ENCODE measurements around the gene PTGFR. TPM values are rescaled to one million over a fixed set of nuclear protein-coding genes. Genes with fewer than 3 reads are reported as not detected.

PTGFR gene
- total RNA-seq, 3 donors from 2014 or later, result not detected

DNA sequence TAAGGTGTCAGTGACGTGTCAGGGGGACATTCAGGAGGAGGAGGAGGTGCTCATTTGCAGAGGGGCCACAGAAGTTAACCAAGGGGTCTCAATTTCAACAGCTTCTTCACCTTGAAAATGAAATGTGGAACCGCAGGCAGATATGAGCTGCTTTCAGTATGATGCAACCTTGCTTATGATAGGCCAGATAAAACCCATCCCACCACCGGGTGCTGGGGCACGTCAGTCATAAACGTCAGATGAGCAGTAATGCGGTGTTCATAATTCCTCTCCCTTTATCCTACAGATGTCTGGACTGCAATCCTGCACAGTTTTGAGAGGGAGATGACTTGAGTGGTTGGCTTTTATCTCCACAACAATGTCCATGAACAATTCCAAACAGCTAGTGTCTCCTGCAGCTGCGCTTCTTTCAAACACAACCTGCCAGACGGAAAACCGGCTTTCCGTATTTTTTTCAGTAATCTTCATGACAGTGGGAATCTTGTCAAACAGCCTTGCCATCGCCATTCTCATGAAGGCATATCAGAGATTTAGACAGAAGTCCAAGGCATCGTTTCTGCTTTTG, 1.7 kb downstream of the PTGFR start:
- ATAC-seq (no peak), DNase-seq (no peak)
- Mint-ChIP-seq H3K4me3 (no peak overlapping the region), H3K4me1 (ENCODE audit: low read depth) (peaks cover 3% of the 10 kb centered on the region), H3K9me3 (no peaks in the 10 kb centered on the region), H3K36me3 (ENCODE audit: insufficient read depth) (no peaks in the 10 kb centered on the region), H3K27me3 (ENCODE audit: low read depth) (peaks cover 33% of the 10 kb centered on the region)

DNA sequence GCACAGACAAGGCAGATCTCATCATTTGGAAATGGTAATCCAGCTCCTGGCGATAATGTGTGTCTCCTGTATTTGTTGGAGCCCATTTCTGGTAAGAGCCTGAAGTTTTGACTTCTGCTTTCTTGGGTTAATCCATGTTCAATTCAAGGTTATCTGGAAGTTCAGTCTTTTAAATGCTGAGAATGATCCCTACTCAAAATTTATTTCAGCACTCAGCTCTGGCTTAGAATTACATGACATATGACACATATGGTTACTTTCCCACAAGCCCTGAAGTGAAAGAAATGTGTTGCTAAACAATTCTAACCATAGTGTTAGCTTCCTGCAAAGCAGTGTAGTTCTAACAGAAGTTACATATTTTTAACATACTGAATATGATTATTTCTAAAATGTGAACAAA, 2.7 kb downstream of the PTGFR start:
- ATAC-seq (no peak), DNase-seq (no peak)
- H3K36me3 Mint-ChIP-seq (ENCODE audit: insufficient read depth), result no peaks in the 10 kb centered on the region
- H3K27me3 Mint-ChIP-seq (ENCODE audit: low read depth), result peaks cover 31% of the 10 kb centered on the region
- no peaks in the 10 kb centered on the region for H3K9me3 Mint-ChIP-seq
- no peak overlapping the region for H3K4me3 Mint-ChIP-seq
- peaks cover 3% of the 10 kb centered on the region for H3K4me1 Mint-ChIP-seq (ENCODE audit: low read depth)

- no peaks in the 10 kb centered on the region for H3K9me3 Mint-ChIP-seq
- H3K36me3 Mint-ChIP-seq (ENCODE audit: insufficient read depth), result no peaks in the 10 kb centered on the region
- DNase-seq (no peak), ATAC-seq (no peak)
- no peaks in the 10 kb centered on the region for H3K4me1 Mint-ChIP-seq (ENCODE audit: low read depth)
- no peak overlapping the region for H3K4me3 Mint-ChIP-seq
- H3K27me3 Mint-ChIP-seq (ENCODE audit: low read depth), result peaks cover 11% of the 10 kb centered on the region
These were observed 6.4 kb downstream of the PTGFR start for GRCh38 chr1:78497201-78497600.

DNA sequence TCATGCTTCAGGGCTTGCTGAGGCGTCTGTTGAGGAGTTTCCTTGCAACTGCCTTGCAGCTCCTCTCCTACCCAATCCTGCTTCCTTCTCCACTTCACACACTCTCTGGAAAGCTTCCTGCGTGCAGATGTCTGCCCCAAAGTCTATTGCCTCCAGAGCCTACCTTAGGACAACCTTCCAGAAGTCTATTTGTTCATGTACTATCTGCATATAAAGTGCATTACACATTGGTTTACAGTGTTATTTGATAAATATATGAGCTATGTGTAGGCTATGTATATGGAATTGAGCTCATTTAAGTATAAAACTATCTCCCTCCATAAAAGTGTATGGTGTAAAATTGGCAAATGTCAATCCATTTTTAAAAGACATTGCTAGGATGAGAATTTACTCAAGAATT, 9.8 kb downstream of the PTGFR start:
- ATAC-seq, result no peak
- H3K4me3 Mint-ChIP-seq, result no peak overlapping the region

DNA sequence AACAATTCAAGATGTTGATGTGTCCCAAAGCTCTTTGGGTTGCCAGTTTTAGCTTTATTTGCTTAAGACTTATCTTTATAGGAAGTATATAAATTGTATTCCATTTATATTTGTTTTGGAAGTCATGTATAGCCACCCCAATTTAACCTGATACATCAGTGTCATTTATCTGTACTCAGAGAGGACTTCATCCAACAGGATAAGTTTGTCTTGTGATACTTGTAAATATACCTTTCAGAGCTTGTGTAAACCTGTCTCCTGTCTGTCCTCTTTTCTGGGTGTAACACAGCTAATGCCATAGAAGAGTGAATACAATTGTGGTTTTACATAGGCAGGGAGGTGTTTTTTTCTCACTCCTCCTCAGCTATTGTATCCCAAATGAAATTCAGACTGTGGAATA, 10.4 kb downstream of the PTGFR start:
- Mint-ChIP-seq H3K9me3 (no peaks in the 10 kb centered on the region), H3K27me3 (ENCODE audit: low read depth) (peaks cover 7% of the 10 kb centered on the region), H3K4me3 (no peak overlapping the region), H3K36me3 (ENCODE audit: insufficient read depth) (no peaks in the 10 kb centered on the region), H3K4me1 (ENCODE audit: low read depth) (no peaks in the 10 kb centered on the region)
- ATAC-seq (no peak), DNase-seq (no peak)

More for the DNA sequence above, 9.8 kb downstream of the PTGFR start:
- Mint-ChIP-seq H3K4me1 (ENCODE audit: low read depth) (no peaks in the 10 kb centered on the region), H3K36me3 (ENCODE audit: insufficient read depth) (no peaks in the 10 kb centered on the region), H3K27me3 (ENCODE audit: low read depth) (peaks cover 7% of the 10 kb centered on the region), H3K9me3 (no peaks in the 10 kb centered on the region)
- DNase-seq, result no peak

DNA sequence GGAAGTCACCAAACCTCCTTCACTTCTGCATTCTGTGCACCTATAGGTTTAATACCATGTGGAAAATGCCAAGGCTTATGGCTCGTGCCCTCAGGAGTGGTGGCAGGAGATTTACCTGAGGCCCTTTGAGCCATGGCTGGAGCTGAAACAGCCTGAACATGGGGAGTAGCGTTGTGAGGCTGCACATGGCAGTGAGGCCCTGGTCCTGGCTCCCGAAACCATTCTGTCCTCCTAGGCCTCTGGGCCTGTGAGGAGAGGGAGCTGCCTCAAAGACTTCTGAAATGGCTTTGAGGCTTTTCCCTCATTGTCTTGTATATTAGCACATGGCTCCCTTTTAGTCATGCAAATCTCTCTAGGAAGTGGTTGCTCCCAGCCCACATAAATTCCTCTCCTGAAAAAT, 20.6 kb downstream of the PTGFR start:
- DNase-seq, result no peak
- Mint-ChIP-seq H3K9me3 (peaks cover 25% of the 10 kb centered on the region), H3K4me3 (no peak overlapping the region), H3K4me1 (ENCODE audit: low read depth) (no peaks in the 10 kb centered on the region), H3K36me3 (ENCODE audit: insufficient read depth) (no peaks in the 10 kb centered on the region), H3K27me3 (ENCODE audit: low read depth) (peaks cover 5% of the 10 kb centered on the region)
- ATAC-seq, result no peak

- DNase-seq (no peak), ATAC-seq (no peak)
- H3K36me3 Mint-ChIP-seq (ENCODE audit: insufficient read depth), result no peaks in the 10 kb centered on the region
- peaks cover 12% of the 10 kb centered on the region for H3K9me3 Mint-ChIP-seq
- no peaks in the 10 kb centered on the region for H3K4me1 Mint-ChIP-seq (ENCODE audit: low read depth)
- H3K27me3 Mint-ChIP-seq (ENCODE audit: low read depth), result no peaks in the 10 kb centered on the region
- no peak overlapping the region for H3K4me3 Mint-ChIP-seq
These were observed 25.9 kb downstream of the PTGFR start for GRCh38 chr1:78516716-78517115.

DNA sequence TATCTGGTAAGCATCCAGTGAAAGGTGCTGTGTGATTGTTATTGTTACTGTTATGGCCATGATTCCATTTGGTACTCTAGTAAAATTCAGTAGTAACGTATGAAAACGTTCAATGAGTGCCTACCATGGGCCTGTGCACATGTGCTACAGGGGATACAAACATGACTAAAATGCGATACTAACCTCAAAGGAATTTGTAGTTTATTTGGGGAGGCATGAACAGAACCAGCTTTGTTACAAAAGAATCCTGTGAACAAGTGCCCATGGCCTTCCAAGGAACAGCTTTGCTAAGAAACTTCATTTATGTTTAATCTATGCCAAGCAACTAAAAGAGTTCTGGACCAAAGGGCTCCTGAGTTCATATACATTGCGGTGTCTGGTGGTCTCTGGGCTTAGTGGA, 28.7 kb downstream of the PTGFR start:
- DNase-seq, result no peak
- ATAC-seq, result no peak
- H3K36me3 Mint-ChIP-seq (ENCODE audit: insufficient read depth), result no peaks in the 10 kb centered on the region
- no peaks in the 10 kb centered on the region for H3K9me3 Mint-ChIP-seq
- H3K4me1 Mint-ChIP-seq (ENCODE audit: low read depth), result no peaks in the 10 kb centered on the region
- peaks cover 2% of the 10 kb centered on the region for H3K27me3 Mint-ChIP-seq (ENCODE audit: low read depth)
- H3K4me3 Mint-ChIP-seq, result no peak overlapping the region

DNA sequence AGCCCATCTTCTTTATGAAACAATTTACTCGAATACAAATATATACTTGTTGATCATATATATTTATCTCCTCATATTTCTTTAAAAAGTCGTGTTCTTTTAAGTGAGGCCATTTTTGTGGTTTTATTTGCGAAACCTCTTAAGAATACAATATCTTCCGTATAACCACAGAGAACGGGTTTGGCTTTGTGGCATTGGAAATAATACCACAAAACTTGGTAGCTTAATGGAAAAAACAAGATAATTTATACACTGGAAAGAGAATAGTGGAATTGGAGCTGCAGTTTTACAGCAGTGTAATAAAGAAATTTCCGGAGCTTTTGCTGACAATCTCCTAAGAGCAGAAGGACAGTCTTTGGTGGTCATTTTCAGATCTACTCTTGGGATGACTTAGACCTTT, 29.4 kb downstream of the PTGFR start:
- Mint-ChIP-seq H3K36me3 (ENCODE audit: insufficient read depth) (no peaks in the 10 kb centered on the region), H3K9me3 (no peaks in the 10 kb centered on the region), H3K4me3 (no peak overlapping the region), H3K4me1 (ENCODE audit: low read depth) (no peaks in the 10 kb centered on the region), H3K27me3 (ENCODE audit: low read depth) (peaks cover 2% of the 10 kb centered on the region)
- ATAC-seq (no peak), DNase-seq (no peak)

DNA sequence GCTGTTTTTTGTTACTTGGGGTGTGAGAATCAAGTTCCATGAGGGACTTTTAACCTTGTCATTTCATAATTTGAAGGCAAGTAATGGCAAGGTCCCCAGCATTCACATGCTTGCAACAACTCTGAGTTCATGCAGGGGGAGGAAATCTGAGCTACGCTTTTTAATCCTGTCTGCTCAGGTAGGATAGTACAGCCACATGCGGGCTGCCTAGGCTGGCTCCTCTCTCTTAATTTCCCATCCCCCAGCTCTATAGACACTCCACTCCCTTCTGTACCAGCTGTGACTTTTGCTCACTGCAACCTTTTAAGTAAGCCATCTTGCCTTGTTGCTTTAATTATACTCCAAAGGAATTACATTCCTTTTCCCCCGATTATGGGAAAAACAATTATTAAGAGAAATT, 30.1 kb downstream of the PTGFR start:
- Mint-ChIP-seq H3K27me3 (ENCODE audit: low read depth) (peaks cover 2% of the 10 kb centered on the region), H3K4me1 (ENCODE audit: low read depth) (no peaks in the 10 kb centered on the region), H3K4me3 (no peak overlapping the region), H3K9me3 (no peaks in the 10 kb centered on the region), H3K36me3 (ENCODE audit: insufficient read depth) (no peaks in the 10 kb centered on the region)
- DNase-seq (no peak), ATAC-seq (no peak)

GRCh38 chr1:78522136-78522535, 31.4 kb downstream of the PTGFR start:
- Mint-ChIP-seq H3K27me3 (ENCODE audit: low read depth) (peaks cover 2% of the 10 kb centered on the region), H3K9me3 (no peaks in the 10 kb centered on the region), H3K36me3 (ENCODE audit: insufficient read depth) (no peaks in the 10 kb centered on the region), H3K4me3 (no peak overlapping the region), H3K4me1 (ENCODE audit: low read depth) (no peaks in the 10 kb centered on the region)
- ATAC-seq, result no peak
- no peak for DNase-seq

DNA sequence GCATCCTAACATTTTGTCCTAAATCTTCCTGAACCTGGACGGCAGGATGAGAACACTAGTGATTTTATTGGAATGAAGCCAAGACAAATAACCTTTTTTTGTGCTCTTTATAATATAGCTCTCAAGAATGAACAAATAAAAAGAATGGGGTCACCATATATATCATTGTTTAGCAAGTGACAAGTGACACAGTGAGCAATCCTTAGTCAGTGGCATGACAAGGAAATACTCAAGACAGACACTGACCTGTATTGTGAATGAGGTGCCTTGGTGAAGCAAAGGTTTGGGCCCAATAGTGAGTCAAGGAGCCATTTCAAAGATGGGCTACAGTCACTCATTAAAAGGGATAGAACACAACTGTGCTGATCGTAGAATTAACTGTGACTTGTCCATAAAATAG, 35.7 kb downstream of the PTGFR start:
- DNase-seq (no peak), ATAC-seq (no peak)
- no peak overlapping the region for H3K4me3 Mint-ChIP-seq
- H3K9me3 Mint-ChIP-seq, result no peaks in the 10 kb centered on the region
- H3K4me1 Mint-ChIP-seq (ENCODE audit: low read depth), result no peaks in the 10 kb centered on the region
- H3K36me3 Mint-ChIP-seq (ENCODE audit: insufficient read depth), result no peaks in the 10 kb centered on the region
- H3K27me3 Mint-ChIP-seq (ENCODE audit: low read depth), result peaks cover 2% of the 10 kb centered on the region

- DNase-seq (no peak), ATAC-seq (no peak)
- Mint-ChIP-seq H3K4me1 (ENCODE audit: low read depth) (no peaks in the 10 kb centered on the region), H3K9me3 (no peaks in the 10 kb centered on the region), H3K27me3 (ENCODE audit: low read depth) (no peaks in the 10 kb centered on the region), H3K4me3 (no peak overlapping the region), H3K36me3 (ENCODE audit: insufficient read depth) (no peaks in the 10 kb centered on the region)
These were observed 36.9 kb downstream of the PTGFR start for GRCh38 chr1:78527706-78528105.

- ATAC-seq, result no peak
- H3K4me1 Mint-ChIP-seq (ENCODE audit: low read depth), result no peaks in the 10 kb centered on the region
- no peaks in the 10 kb centered on the region for H3K9me3 Mint-ChIP-seq
- no peak overlapping the region for H3K4me3 Mint-ChIP-seq
- DNase-seq, result no peak
- no peaks in the 10 kb centered on the region for H3K27me3 Mint-ChIP-seq (ENCODE audit: low read depth)
- H3K36me3 Mint-ChIP-seq (ENCODE audit: insufficient read depth), result no peaks in the 10 kb centered on the region
These were observed 42.8 kb downstream of the PTGFR start for GRCh38 chr1:78533527-78533926.

DNA sequence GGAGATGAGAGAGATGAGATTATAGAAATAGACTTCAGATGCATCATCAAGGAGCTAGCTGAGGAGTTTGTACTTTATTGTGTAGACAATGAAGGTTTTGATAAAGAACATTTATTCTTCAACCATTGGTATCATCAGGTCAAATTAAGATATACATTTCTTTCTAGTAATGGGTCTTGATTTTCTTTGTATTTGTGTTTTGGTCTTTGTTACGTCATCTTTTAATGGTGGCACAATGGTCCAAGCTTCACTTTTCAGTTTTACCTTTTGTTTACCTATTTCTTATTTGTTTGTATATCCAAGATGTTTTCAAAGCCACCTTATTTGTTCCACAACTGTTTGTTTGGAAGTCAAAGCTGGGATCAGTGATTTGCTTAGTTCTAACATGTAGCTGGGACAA, 44.5 kb downstream of the PTGFR start:
- Mint-ChIP-seq H3K27me3 (ENCODE audit: low read depth) (no peaks in the 10 kb centered on the region), H3K4me1 (ENCODE audit: low read depth) (no peaks in the 10 kb centered on the region), H3K36me3 (ENCODE audit: insufficient read depth) (no peaks in the 10 kb centered on the region), H3K9me3 (no peaks in the 10 kb centered on the region), H3K4me3 (no peak overlapping the region)
- DNase-seq (no peak), ATAC-seq (no peak)

GRCh38 chr1:78536427-78536826, 45.7 kb downstream of the PTGFR start:
- DNase-seq, result no peak
- no peaks in the 10 kb centered on the region for H3K36me3 Mint-ChIP-seq (ENCODE audit: insufficient read depth)
- H3K4me1 Mint-ChIP-seq (ENCODE audit: low read depth), result no peaks in the 10 kb centered on the region
- no peaks in the 10 kb centered on the region for H3K27me3 Mint-ChIP-seq (ENCODE audit: low read depth)
- peaks cover 2% of the 10 kb centered on the region for H3K9me3 Mint-ChIP-seq
- no peak for ATAC-seq
- H3K4me3 Mint-ChIP-seq, result no peak overlapping the region
